Adrenal gland (tissue), 12 donors: ENCODE results near the gene CDK14. TPM values are rescaled to one million over a fixed set of nuclear protein-coding genes. Genes with fewer than 3 reads are reported as not detected.
"Not testable (repeated sequence)": the region's sequence is repeated elsewhere in the genome, so short reads cannot be mapped to it uniquely, and the experiment has no call there.

Experiments
- DNase-seq, 7 donors: peaks; one replicate each; pipeline ENCODE4 v3.0.0-alpha.2; 2019 to 2020
- H3K27ac ChIP-seq, 5 donors: fragments of 200-600 bp; sonication (generic) in 4 of 5; 1 replicate in 3 of 5; 2 replicates in 2 of 5; pipeline versions ENCODE4 v1.5.1 to v1.8.0; 2016 to 2020; ENCODE audit warnings: mild to moderate bottlenecking in 1 of 5
- H3K27me3 ChIP-seq: fragments of 200-600 bp; 2 replicates; pipeline ENCODE4 v1.8.0; 2021
- H3K36me3 ChIP-seq, 2 donors: fragments of 200-600 bp; replicated peaks in 1 of 2; 1 replicate in 1 of 2; 2 replicates in 1 of 2; pipeline versions ENCODE4 v1.5.1 to v1.8.0; 2018 to 2022
- H3K4me1 ChIP-seq, 2 donors: fragments of 200-600 bp; replicated peaks in 1 of 2; 1 replicate in 1 of 2; 2 replicates in 1 of 2; pipeline versions ENCODE4 v1.5.1 to v1.8.0; 2018 to 2021
- H3K4me3 ChIP-seq, 4 donors: fragments of 200-600 bp; sonication (generic) in 3 of 4; one replicate each; pipeline ENCODE4 v1.5.1; 2016 to 2018
- H3K9me3 ChIP-seq, 3 donors: fragments of 200-600 bp; sonication (generic) in 1 of 3; replicated peaks in 1 of 3; 1 replicate in 2 of 3; 2 replicates in 1 of 3; pipeline versions ENCODE4 v1.5.1 to v1.8.0; 2016 to 2021
- POLR2A ChIP-seq, 2 donors: fragments of 450-650 bp; IDR thresholded peaks; one replicate each; pipeline ENCODE4 v1.6.1; 2017; ENCODE audit warnings: antibody characterized with exemption in 2 of 2, mild to moderate bottlenecking in 2 of 2, moderate library complexity in 1 of 2
- WGBS, 4 donors: extraction: QIAGEN DNeasy Blood & Tissue Kit in 2 of 4; methylation state at CpG; one replicate each; pipeline versions ENCODE4 v1.1.5 to v1.1.7; 2013 to 2017; 5-methylcytosine and 5-hydroxymethylcytosine counted together
- intact Hi-C, 2 donors: fragments of 100-400 bp; cut with DNase I; formaldehyde crosslinking; loops; one replicate each; pipeline versions ENCODE4 v1.14.1 to v1.15.0; 2022 to 2023
- polyA plus RNA-seq, 3 donors: library from polyadenylated mRNA; stranded (reverse); fragments of 200-250 nt in 2 of 3; fragments of 350-450 nt in 1 of 3; fragmentation: Illumina TruSeq in 1 of 3; extraction: RNeasy Lipid Tissue Mini Kit (QIAGEN cat#74804) in 1 of 3; gene quantifications; one replicate each; pipeline ENCODE4 v1.2.3, GENCODE V29; 2013 to 2014
- total RNA-seq, 9 donors: library from RNA; depleted of rRNA in 4 of 9; stranded (reverse); fragments of >200 nt in 4 of 9; fragments of 120-200 nt in 1 of 9; fragmentation: NEBNext Ultra II Directional in 1 of 9; extraction: Animal tissue kit (Norgen Biotek cat#: 25700) in 1 of 9; gene quantifications; one replicate each; pipeline versions ENCODE4 v1.1.0 to v1.2.4, GENCODE V29; 2013 to 2023
- TF ChIP-seq, protein P1 (sequence below), 6 experiments: fragments of 450-650 bp in 4 of 6; fragments of 200-600 bp in 2 of 6; sonication (generic) in 1 of 6; IDR thresholded peaks; 1 replicate in 5 of 6; 2 replicates in 1 of 6; pipeline versions ENCODE4 v1.5.1 to v1.8.0; 2016 to 2021; ENCODE audit warnings: antibody characterized with exemption in 6 of 6, mild to moderate bottlenecking in 2 of 6, moderate library complexity in 1 of 6
- donor health status: healthy with polysubstance abuse.
- donor health status: Bipolar disorder and iron deficiency.
- donor health status: DM: yes; HTN: yes; CAD: no.
- donor health status: DM: no; HTN: no; CAD: no.
- donor health status: DM: no; HTN: no; CAD: no.
- donor health status: DM: yes; HTN: yes; CAD: no.

Gene CDK14
- total and polyA plus RNA-seq, 12 donors: 1.9 to 14.5 (median 7.6) TPM

DNA sequence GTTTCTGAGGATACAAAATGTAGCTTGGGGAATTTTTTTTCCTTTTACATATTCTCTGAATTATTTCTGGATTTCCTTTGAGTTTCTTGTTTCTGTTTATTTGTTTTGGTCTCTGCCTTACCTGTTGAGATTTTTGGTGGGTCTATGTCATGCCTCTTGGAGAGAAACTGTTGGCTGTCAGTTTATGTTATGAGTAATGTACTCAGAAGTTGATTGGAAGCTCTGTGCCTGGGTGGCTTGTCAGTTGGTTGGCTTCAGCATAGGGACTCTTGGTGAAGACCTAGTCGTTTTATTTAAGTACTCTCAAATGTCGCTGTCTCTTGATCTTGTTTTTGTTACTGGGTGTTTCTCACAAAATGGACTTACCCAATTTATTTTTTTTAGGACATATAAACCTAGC is 132.4 kb downstream of the CDK14 start:
- Histone ChIP-seq H3K27ac (no peak overlapping the region), H3K36me3 (no peaks in the 10 kb centered on the region), H3K27me3 (no peaks in the 10 kb centered on the region), H3K4me1 (no peaks in the 10 kb centered on the region), H3K4me3 (no peak overlapping the region), H3K9me3 (no peaks in the 10 kb centered on the region)
- 92 to 93% (median 92%) methylated on average over 2 of the region's 2 CpGs for WGBS, 4 donors
- intact Hi-C loops: no loop called here
- TF ChIP-seq, protein P1, sequence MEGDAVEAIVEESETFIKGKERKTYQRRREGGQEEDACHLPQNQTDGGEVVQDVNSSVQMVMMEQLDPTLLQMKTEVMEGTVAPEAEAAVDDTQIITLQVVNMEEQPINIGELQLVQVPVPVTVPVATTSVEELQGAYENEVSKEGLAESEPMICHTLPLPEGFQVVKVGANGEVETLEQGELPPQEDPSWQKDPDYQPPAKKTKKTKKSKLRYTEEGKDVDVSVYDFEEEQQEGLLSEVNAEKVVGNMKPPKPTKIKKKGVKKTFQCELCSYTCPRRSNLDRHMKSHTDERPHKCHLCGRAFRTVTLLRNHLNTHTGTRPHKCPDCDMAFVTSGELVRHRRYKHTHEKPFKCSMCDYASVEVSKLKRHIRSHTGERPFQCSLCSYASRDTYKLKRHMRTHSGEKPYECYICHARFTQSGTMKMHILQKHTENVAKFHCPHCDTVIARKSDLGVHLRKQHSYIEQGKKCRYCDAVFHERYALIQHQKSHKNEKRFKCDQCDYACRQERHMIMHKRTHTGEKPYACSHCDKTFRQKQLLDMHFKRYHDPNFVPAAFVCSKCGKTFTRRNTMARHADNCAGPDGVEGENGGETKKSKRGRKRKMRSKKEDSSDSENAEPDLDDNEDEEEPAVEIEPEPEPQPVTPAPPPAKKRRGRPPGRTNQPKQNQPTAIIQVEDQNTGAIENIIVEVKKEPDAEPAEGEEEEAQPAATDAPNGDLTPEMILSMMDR (IDR thresholded peaks at IDR 0.05): no peak
- no peak for TF ChIP-seq POLR2A (IDR thresholded peaks at IDR 0.05)
- no peak for DNase-seq

- H3K9me3 ChIP-seq, DNase-seq, H3K4me1 ChIP-seq, H3K27ac ChIP-seq, H3K36me3 ChIP-seq, H3K27me3 ChIP-seq, H3K4me3 ChIP-seq, intact Hi-C loops: not testable (repeated sequence)
- 89 to 97% (median 91%) methylated on average over 8 to 20 of the region's 20 CpGs for WGBS, 4 donors
Observed at GRCh38 chr7:90735611-90736280, 139.6 kb downstream of the CDK14 start.

- no peak overlapping the region for H3K4me3 ChIP-seq
- no peak for DNase-seq
- no peak for TF ChIP-seq POLR2A (IDR thresholded peaks at IDR 0.05)
- TF ChIP-seq, protein P1 (IDR thresholded peaks at IDR 0.05): no peak
- 74 to 78% (median 76%) methylated on average over 2 of the region's 2 CpGs for WGBS, 4 donors
- H3K27me3 ChIP-seq: no peaks in the 10 kb centered on the region
- H3K9me3 ChIP-seq: no peaks in the 10 kb centered on the region
- H3K4me1 ChIP-seq: no peaks in the 10 kb centered on the region
- intact Hi-C loops: no loop called here
- no peaks in the 10 kb centered on the region for H3K36me3 ChIP-seq
- H3K27ac ChIP-seq: no peak overlapping the region
Observed at GRCh38 chr7:90736316-90736715, 140.2 kb downstream of the CDK14 start.

- Histone ChIP-seq H3K27me3 (no peaks in the 10 kb centered on the region), H3K9me3 (no peaks in the 10 kb centered on the region), H3K27ac (no peak overlapping the region), H3K4me1 (no peaks in the 10 kb centered on the region), H3K36me3 (no peaks in the 10 kb centered on the region), H3K4me3 (no peak overlapping the region)
- TF ChIP-seq POLR2A (IDR thresholded peaks at IDR 0.05): no peak
- TF ChIP-seq, protein P1 (IDR thresholded peaks at IDR 0.05): no peak
- DNase-seq: no peak
- intact Hi-C loops: no loop called here
- 75 to 81% (median 80%) methylated on average over 4 of the region's 4 CpGs for WGBS, 4 donors
Observed at GRCh38 chr7:90736968-90737939, 141.1 kb downstream of the CDK14 start.
